ENCODE measurements around the gene PIMREG. TPM values are rescaled to one million over a fixed set of nuclear protein-coding genes. Genes with fewer than 3 reads are reported as not detected.

PIMREG gene
- total RNA-seq, 1 donor from 2014 or later: 0.19 TPM

- H3K36me3 ChIP-seq: no peaks in the 10 kb centered on the region
- no peaks in the 10 kb centered on the region for H3K4me1 ChIP-seq
- peaks cover 55% of the 10 kb centered on the region for H3K27me3 ChIP-seq (ENCODE audit: low read depth)
- no peak for DNase-seq
- H3K4me3 ChIP-seq: no peak overlapping the region
- TF ChIP-seq CTCF (IDR thresholded peaks at IDR 0.05; ENCODE audit: borderline replicate concordance): no peak
- H3K27ac ChIP-seq (replicated peaks): no peak overlapping the region
- no peaks in the 10 kb centered on the region for H3K9me3 ChIP-seq (replicated peaks)
- intact Hi-C loops (cut with micrococcal nuclease): loop anchor here (2.0 kb wide), 1 partner anchor 837 kb away; no protein-coding TSS in a partner anchor
These were observed 20.3 kb upstream of the PIMREG start for GRCh38 chr17:6423931-6424330.

DNA sequence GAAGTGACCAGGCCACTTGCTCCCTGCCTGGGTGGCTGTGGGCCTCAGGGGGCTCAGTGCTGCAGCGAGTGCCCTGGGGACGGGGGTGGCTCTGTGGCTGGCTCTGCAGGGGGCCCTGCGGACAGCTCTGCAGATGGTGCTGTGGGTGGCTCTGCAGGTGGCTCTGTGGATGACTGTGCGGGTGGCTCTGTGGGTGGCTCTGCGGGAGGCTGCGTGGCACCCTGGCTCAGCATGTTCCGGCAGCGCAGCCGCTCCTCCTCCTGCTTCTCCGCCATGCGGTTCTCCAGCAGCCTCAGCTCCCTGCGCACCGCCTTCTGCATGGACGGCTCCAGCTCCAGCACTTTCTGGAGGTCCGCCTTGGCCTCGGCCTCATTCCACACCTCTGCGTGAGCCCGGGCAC is 18.8 kb upstream of the PIMREG start:
- no peak for DNase-seq
- no peak overlapping the region for H3K4me3 ChIP-seq
- H3K36me3 ChIP-seq: no peaks in the 10 kb centered on the region
- H3K27me3 ChIP-seq (ENCODE audit: low read depth): peaks cover 47% of the 10 kb centered on the region
- intact Hi-C loops (cut with micrococcal nuclease): no loop called here
- TF ChIP-seq CTCF (IDR thresholded peaks at IDR 0.05; ENCODE audit: borderline replicate concordance): no peak
- no peaks in the 10 kb centered on the region for H3K4me1 ChIP-seq
- no peak overlapping the region for H3K27ac ChIP-seq (replicated peaks)
- no peaks in the 10 kb centered on the region for H3K9me3 ChIP-seq (replicated peaks)

DNA sequence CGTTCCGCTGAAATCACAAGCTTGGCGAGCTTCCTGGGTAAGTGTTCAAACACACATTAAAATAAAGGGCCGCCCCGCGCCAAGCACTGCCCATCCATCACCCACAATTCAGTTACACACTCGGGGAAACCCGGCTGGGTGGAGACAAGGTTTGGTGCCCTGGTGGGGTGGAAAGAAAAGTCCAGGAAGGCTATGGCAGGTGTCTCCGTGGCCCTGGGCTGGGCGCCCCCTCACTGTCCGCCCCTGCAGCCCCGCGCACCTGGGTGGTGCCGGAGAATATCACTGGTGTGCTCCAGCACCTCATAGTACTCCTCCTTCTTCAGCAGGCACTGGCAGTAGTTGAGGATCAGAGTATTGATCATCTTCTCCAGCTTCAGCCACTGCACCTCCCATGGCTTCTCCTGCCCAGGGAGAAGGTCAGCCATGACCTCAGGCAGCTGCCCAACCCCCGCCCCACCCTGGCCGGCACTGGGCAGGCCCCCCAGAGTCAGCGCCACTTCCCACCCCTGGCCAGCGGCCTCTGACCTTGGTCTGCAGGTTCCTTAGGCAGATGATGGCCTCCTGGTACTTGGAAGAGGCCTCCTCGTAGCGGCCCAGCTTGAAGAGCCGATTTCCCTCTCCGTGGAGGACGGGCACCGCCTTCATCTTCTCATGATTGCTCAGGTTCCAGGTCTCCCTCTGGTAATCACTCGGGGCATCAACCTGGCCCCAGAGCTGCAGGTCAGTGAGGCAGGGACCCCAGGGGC is 17.7 kb upstream of the PIMREG start:
- H3K4me1 ChIP-seq: no peaks in the 10 kb centered on the region

DNA sequence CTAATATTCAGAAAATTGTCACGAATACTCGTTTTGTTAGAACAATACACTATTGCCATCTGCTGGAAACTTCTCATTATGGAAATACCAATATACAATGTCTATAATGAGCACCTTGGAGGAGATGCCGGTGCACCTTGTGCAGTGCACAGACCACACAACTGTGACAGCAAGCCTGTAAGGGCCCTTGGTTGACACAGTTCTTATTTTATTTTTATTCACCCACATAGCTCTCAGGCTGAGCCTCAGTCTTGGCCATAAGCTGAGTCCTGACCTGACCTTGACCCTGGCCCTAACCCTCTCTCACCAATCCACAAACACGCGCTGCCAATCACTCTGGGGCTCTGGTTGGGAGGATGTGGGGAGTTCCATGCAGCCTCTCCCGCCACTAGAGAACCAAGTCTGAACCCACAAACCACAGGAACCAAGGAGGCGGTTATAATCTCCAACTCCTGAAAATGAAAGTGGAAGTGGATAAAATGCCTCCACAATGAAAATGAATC is 16.9 kb upstream of the PIMREG start:
- Histone ChIP-seq H3K27me3 (ENCODE audit: low read depth) (peaks cover 35% of the 10 kb centered on the region), H3K27ac (replicated peaks) (no peak overlapping the region), H3K4me3 (no peak overlapping the region), H3K9me3 (replicated peaks) (peaks cover 9% of the 10 kb centered on the region), H3K4me1 (no peaks in the 10 kb centered on the region), H3K36me3 (no peaks in the 10 kb centered on the region)
- intact Hi-C loops (cut with micrococcal nuclease): no loop called here
- TF ChIP-seq CTCF (IDR thresholded peaks at IDR 0.05; ENCODE audit: borderline replicate concordance): no peak
- DNase-seq: no peak

More for the DNA sequence above, 17.7 kb upstream of the PIMREG start:
- DNase-seq: no peak
- intact Hi-C loops (cut with micrococcal nuclease): no loop called here
- no peak overlapping the region for H3K4me3 ChIP-seq
- TF ChIP-seq CTCF (IDR thresholded peaks at IDR 0.05; ENCODE audit: borderline replicate concordance): no peak
- no peak overlapping the region for H3K27ac ChIP-seq (replicated peaks)
- H3K27me3 ChIP-seq (ENCODE audit: low read depth): peaks cover 35% of the 10 kb centered on the region
- H3K36me3 ChIP-seq: no peaks in the 10 kb centered on the region
- peaks cover 9% of the 10 kb centered on the region for H3K9me3 ChIP-seq (replicated peaks)

- no peak for DNase-seq
- H3K4me3 ChIP-seq: no peak overlapping the region
- H3K4me1 ChIP-seq: no peaks in the 10 kb centered on the region
- TF ChIP-seq CTCF (IDR thresholded peaks at IDR 0.05; ENCODE audit: borderline replicate concordance): no peak
- peaks cover 9% of the 10 kb centered on the region for H3K9me3 ChIP-seq (replicated peaks)
- H3K36me3 ChIP-seq: no peaks in the 10 kb centered on the region
- no peak overlapping the region for H3K27ac ChIP-seq (replicated peaks)
- peaks cover 31% of the 10 kb centered on the region for H3K27me3 ChIP-seq (ENCODE audit: low read depth)
- intact Hi-C loops (cut with micrococcal nuclease): no loop called here
These were observed 15.9 kb upstream of the PIMREG start for GRCh38 chr17:6428207-6428965.

All from left ventricle myocardium inferior (tissue), 1 donor.